HG03457 (cell line): ENCODE data around the gene MYO3A.

Experiments used
- ATAC-seq: cut with Tn5 transposase; IDR thresholded peaks from one replicate; pipeline ENCODE4 v1.9.1; 2021; ENCODE audit warnings: moderate number of reproducible peaks; ENCODE audit not compliant: unreplicated experiment

The MYO3A gene

GRCh38 chr10:26214004-26214403 is 280.0 kb downstream of the MYO3A start:
- no peak for ATAC-seq

- ATAC-seq, result no peak
Measured at GRCh38 chr10:26214551-26215395, 280.7 kb downstream of the MYO3A start.

GRCh38 chr10:26215396-26215934 is 281.4 kb downstream of the MYO3A start:
- no peak for ATAC-seq

GRCh38 chr10:26215935-26216584 is 282.0 kb downstream of the MYO3A start:
- no peak for ATAC-seq

GRCh38 chr10:26216585-26217395 is 282.8 kb downstream of the MYO3A start, which contains the start of gene GAD2:
Gene GAD2 (plus strand): TSS chr10:26216774. CDS start chr10:26216810, 36 bp downstream.
- no peak for ATAC-seq

GRCh38 chr10:26217396-26218086 is 283.5 kb downstream of the MYO3A start:
- ATAC-seq, result no peak

- ATAC-seq, result no peak
Measured at GRCh38 chr10:26219676-26220075, 285.6 kb downstream of the MYO3A start.

- no peak for ATAC-seq
Measured at GRCh38 chr10:26220901-26221300, 286.9 kb downstream of the MYO3A start.

GRCh38 chr10:26221541-26221940 is 287.5 kb downstream of the MYO3A start:
- no peak for ATAC-seq

GRCh38 chr10:26222563-26222962 is 288.5 kb downstream of the MYO3A start:
- no peak for ATAC-seq

- no peak for ATAC-seq
Measured at GRCh38 chr10:26225322-26225721, 291.3 kb downstream of the MYO3A start.

- no peak for ATAC-seq
Measured at GRCh38 chr10:26227786-26228185, 293.8 kb downstream of the MYO3A start.

- ATAC-seq, result no peak
Measured at GRCh38 chr10:26232174-26232573, 298.1 kb downstream of the MYO3A start.

- ATAC-seq, result no peak
Measured at GRCh38 chr10:26235761-26236160, 301.7 kb downstream of the MYO3A start.

- ATAC-seq, result no peak
Measured at GRCh38 chr10:26238378-26238777, 304.3 kb downstream of the MYO3A start.

GRCh38 chr10:26242706-26243350 is 308.8 kb downstream of the MYO3A start:
- ATAC-seq, result no peak

GRCh38 chr10:26243351-26243720 is 309.3 kb downstream of the MYO3A start:
- ATAC-seq, result no peak

GRCh38 chr10:26249681-26250080 is 315.7 kb downstream of the MYO3A start:
- ATAC-seq, result no peak

GRCh38 chr10:26251925-26252324 is 317.9 kb downstream of the MYO3A start:
- no peak for ATAC-seq

GRCh38 chr10:26254616-26255015 is 320.6 kb downstream of the MYO3A start:
- no peak for ATAC-seq
